Left lobe of liver (tissue), 2 donors: ENCODE results near the gene CHADL. TPM values are rescaled to one million over a fixed set of nuclear protein-coding genes. Genes with fewer than 3 reads are reported as not detected.
"Not testable (repeated sequence)": the region's sequence is repeated elsewhere in the genome, so short reads cannot be mapped to it uniquely, and the experiment has no call there.

Experiments used
- ATAC-seq: fragments of 200-7000 bp; cut with Tn5 transposase; one replicate; pipeline ENCODE4 v1.9.1; 2020; ENCODE audit warnings: mild to moderate bottlenecking, moderate library complexity
- DNase-seq: peaks from one replicate; pipeline ENCODE4 v3.0.0-alpha.2; 2020; ENCODE audit warnings: low spot score
- total RNA-seq: library from RNA; stranded (reverse); gene quantifications from one replicate; pipeline ENCODE4 v1.2.1, GENCODE V29; 2021
- donor health status: DM: no; HTN: no; CAD: no; lungs with moderate emphysema.
- donor health status: DM: no; HTN: yes; CAD: no.

The CHADL gene
- total RNA-seq, 1 donor from 2014 or later = 2.5 TPM

GRCh38 chr22:41259756-41260155, 19.0 kb upstream of the CHADL start:
- not testable (repeated sequence) for DNase-seq, ATAC-seq

DNA sequence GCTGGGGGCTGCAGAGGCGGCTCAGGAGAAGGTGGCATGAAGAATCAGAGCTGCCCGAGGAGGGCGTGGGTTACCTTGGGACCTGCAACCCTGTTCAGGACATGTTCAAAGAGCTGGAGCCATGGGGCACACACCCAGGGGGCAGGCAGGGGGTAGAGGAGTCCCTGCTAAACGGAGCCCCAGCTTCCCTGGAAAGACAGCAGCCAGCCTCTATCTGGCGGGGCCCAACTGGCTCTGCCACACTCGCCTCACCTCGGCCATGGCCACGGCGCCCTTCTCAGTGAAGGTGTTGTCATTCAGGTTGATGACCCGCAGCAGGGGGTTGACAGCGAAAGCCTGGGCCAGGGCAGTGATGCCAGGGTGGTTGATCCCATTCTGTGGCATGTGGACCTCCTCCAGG, 17.0 kb upstream of the CHADL start:
- no peak for DNase-seq
- no peak for ATAC-seq

DNA sequence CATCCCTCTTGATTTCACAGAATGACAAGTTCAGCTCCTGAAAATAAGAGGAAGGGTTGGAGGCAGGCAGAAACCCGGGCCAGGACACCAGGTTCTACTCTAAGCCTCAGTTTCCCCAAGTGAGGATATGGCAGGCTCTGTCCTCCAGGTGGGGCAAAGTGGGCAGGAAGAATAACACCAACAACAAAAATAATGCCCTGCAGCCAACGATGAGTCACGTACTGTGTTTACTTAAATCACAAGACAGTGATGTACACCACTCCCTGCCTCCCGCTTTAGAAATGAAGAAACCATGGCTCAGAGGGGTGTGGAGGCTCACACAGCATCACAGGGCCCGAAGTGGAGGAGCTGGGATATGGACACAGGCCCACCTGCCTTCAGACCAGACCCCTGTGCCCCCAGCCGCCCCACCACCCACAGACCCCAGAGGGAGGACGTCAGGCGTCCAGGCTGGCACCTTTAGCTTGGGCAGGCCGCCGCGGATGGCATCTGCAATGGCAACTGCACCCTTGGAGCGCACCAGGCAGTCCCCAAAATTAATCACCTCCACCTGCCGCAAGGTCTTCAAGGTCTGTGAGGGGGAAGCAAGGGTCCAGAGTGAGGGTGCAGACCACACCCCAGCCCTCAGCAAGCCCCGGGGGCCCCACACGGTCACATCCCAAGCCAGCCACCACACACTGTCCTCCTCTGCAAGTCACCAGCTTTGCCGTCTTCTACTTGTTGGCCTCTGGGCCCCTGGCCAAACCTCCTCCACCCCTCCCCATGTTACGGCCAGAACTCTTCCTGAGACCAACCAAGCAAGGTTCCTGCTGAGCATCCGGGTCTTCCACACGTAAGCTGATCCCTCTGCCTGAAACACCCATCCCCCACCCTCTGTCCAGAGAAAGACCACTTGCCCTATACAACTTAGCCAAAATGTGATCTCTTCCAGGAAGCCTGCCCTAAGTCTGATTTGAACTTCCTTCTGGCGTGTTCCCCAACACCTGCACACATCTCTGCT, 15.8 kb upstream of the CHADL start:
- no peak for DNase-seq
- no peak for ATAC-seq

DNA sequence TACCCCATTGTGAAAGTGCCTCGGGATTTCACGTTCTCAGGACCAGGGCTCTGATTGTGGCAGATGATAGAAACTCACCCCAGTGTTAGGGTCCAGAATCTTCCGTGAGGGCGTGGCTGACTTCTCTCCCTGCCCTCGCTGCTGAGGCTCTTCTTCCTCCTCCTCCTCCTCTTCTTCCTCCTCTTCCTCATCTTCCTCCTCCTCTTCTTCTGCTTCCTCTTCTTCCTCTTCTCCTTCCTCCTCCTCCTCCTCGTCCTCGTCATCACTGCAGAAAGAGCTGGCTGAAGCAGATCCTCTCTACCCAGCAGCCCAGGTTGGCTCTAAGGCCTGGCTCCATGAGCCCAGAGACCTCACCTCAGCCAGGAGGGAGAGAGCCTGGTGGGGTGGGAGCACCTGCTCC, 13.5 kb upstream of the CHADL start:
- DNase-seq (no peak), ATAC-seq (no peak)

- DNase-seq (no peak), ATAC-seq (no peak)
These were observed 11.6 kb upstream of the CHADL start for GRCh38 chr22:41252365-41252764.

DNA sequence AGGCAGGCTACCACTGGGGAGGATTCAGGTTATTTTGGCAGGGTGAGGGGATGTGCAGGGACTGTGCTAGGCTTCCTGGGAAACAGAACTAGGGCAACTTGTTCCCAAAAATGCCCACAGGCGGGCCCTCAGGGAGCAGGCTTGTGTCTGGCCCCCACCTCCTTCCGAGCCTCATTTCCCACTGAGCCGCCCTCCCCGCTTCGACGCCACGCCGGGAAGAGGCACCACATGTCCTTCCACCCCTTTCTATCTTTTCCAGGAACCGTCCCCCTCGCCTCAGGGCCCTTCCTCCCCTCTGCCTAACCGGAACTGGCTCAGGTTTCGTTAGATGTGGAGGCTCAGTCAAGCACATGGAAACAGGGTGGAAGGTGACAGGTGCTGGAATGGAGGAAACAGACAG, 9.4 kb upstream of the CHADL start:
- ATAC-seq (no peak), DNase-seq (no peak)

DNA sequence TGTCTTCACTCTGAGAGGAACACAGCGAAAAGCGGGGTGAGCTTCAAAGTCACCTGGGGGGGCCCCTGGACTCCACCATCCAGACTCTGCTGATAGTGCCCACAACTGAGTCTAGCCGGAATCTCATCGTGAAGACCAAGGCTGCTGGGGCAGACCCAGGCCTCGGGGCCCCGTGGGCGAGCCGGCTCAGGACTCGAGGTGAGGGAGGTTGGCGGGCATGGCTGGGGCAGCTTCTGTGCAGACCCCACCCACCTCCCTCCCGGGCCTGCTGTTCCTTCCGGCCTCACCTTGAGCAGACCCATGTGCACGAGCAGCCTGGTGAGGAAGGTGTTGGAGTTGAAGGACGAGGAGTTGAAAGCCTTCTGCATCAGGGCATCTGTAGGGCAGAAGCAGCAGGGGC, 8.7 kb upstream of the CHADL start:
- ATAC-seq (no peak), DNase-seq (no peak)

DNA sequence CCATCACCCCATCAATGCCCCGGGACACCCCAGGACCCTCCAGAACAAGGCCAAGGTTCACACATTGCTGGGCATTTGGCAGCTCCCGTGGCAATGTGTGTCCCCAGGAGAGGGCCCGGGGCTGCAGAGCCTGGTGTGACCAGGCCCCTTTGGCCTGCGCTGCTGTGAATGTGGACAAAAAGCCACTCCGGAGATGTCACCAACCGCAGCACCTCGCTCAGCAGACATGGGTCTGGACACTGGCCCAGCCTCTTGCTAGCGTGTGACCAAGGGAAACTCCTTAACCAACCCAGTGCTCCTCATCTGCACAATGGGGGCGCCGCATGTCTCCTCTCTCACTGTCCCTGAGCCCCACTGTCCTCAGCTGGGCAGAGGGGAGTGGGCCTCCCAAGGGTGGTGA, 8.0 kb upstream of the CHADL start:
- ATAC-seq (no peak), DNase-seq (no peak)

DNA sequence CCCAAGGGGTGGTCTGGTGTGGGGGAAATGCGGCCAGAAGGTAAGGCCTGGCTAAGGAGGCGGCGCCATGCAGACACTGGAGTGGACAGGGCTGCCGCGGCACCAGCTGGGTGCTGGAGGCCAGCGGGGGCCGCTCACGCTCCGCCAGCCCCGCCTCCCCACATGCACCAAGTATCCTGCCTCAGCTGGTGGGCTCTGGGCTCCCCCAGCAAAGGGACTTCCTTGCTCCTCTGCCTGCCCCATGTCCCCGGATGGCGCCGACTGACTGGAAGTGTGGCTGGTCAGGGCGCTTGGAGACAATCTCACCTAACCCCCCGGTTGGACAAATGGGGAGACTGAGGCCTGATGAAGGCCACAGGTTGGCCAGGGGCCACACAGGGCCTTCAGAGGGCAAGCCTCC, 7.6 kb upstream of the CHADL start:
- ATAC-seq = peak; percentile 24
- no peak for DNase-seq

GRCh38 chr22:41247703-41248102, 7.0 kb upstream of the CHADL start:
- peak; percentile 94 for DNase-seq
- ATAC-seq = peak; percentile 84

- ATAC-seq = no peak
- no peak for DNase-seq
These were observed 5.3 kb upstream of the CHADL start for GRCh38 chr22:41245917-41246499.

- DNase-seq (no peak), ATAC-seq (no peak)
These were observed 2.6 kb upstream of the CHADL start for GRCh38 chr22:41243361-41243760.

- ATAC-seq = no peak
- no peak for DNase-seq
These were observed 1.8 kb upstream of the CHADL start for GRCh38 chr22:41242396-41243117.

DNA sequence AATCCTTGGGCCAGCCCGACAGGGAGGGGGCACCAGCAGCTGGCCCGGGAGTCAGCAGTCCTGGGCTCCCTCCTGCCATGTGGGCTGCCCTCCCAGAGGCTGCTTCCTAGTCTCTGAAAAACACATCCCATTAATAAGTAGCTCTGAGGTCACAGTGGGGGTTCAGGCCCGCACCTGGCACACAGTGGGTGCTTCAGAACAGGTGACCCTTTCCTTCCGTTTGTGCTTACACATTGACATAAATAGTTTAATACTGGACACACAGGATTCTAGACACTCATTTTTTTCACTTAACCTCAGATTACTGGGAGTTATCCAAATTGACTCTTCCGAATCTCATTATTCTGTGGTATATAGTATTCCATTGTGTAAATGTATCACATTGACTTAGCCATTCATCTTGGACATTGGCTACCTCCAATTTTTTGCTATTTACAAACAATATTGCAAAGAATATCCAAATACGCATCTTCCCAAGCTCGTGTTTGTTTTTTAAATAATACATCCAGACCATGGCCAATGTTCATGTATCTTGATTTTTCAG, 474 bp upstream of the CHADL start:
- ATAC-seq = no peak
- DNase-seq = no peak

GRCh38 chr22:41239443-41240128, 1.1 kb downstream of the CHADL start:
- DNase-seq (no peak), ATAC-seq (no peak)

DNA sequence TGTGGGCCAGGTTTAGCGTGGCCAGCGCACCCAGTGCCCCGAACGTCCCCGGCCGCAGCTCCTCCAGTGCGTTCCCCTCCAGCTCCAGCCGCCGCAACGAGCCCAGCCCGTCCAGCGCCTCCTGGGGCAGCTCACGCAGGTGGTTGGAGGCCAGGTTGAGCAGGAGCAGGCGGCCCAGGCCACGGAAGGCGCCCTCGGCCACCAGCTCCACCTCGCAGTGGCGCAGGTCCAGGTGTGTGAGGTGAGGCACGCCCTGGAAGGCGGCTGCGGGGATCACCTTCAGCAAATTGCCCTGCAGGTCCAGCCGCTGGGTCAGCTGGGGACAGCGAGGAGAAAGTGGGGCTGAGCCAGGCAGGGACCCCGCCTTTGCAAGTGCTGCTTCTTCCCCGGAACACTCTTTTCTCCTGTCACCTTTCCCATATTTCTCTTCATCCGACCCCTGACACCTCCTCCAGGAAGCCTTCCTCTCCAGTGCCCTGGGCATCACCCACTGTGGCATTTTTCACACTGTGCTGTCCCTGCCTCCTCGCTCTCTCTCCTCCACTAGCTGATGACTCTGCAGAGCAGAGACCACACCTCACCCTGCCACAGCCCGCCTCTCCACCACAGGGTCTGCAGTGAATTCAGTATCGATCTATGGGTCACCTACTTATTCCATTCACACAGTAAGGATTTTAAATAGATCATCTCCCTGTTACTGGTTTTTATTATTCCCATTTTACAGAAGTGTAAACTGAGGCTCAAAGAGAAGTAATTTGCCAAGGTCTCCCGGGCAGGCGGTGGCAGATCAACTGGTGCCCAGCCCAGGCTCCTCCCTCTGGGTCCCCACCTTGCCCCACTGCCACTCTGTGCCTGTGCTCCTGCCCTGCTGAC, 1.9 kb downstream of the CHADL start:
- no peak for ATAC-seq
- no peak for DNase-seq

DNA sequence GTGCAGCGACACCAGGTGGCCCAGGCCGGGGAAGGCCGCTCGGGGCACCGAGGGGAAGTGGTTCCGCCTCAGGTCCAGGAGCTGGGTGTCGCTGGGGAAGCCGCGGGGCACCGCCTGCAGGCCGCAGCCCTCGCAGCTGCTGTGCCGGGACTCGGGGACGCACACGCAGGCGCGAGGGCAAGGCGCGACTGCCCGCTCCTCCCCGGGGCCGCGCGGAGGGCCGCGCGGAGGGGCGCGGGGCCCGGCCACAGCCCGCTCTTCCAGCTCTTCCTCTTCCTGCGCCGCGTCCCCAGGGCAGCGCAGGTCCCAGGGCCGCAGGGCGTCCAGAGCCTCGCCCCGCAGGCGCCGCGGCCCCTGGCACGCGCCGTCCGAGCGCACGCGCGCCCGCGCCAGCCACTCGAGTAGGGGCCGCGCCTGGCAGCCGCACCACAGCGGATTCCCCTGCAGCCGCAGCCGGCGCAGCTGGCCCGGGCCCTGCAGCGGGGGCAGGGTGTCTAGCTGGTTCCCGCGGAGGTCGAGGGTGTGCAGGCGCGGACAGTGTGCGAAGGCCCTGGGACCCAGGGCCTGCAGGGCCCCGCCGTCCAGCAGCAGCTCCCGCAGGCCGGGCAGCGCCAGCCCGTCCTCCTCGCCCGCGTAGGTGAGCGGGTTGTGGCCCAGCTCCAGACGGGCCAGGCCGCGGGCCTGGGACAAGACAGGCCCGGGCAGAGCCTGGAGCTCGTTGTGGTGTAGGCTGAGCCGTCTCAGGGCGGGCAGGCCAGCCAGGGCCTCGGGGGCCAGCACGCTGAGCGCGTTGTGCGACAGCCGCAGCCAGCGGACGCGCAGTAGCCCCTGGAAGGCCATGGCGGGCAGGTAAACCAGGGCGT, 2.8 kb downstream of the CHADL start:
- ATAC-seq = peak; percentile 88
- DNase-seq = peak; percentile 86

DNA sequence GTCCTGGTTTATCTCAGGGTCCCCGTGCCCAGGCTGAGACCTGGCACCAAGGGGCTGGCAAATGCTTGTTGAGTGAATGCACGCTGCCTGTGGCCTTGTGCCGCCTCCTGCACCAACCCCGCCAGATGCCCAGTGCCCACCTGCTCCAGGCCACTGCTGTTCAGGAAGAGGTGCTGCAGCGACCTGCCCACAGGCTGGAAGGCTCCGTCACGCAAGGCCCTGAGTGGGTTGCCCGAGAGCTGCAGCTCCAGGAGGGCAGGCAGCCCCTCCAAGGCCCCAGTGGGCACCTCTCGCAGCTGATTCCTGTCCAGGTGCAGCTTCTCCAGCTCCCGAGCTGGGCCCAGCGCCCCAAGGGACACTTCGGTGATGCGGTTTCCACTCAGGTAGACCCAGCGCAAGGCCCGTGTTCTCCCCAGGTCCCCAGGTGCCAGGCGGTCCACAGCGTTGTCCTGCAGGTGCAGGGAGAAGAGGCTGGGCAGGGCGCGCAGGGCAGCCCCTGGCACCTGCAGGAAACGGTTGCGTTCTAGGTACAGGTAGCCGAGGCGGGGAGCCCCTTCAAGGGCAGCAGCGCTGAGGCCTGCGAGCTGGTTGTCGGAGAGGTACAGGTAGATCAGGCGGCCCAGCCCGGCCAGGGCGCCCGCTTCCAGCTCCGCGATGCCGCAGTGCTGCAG, 3.6 kb downstream of the CHADL start:
- ATAC-seq (no peak), DNase-seq (no peak)
